GM20431 (cell line): ENCODE measurements around the gene LTBP1.

ENCODE experiments used
- in situ Hi-C: fragments of 300-500 bp; cut with MseI, MboI; formaldehyde crosslinking; loops from one replicate; pipeline ENCODE4 v1.15.0; 2020; ENCODE audit warnings: low sequenced_read_pairs; ENCODE audit not compliant: unreplicated experiment

LTBP1 gene

GRCh38 chr2:33001823-33002222 is 55.1 kb downstream of the LTBP1 start:
- in situ Hi-C loops: no loop called here

- in situ Hi-C loops: no loop called here
These were observed 56.1 kb downstream of the LTBP1 start for GRCh38 chr2:33002863-33003262.

GRCh38 chr2:33005057-33005456 is 58.3 kb downstream of the LTBP1 start:
- in situ Hi-C loops: no loop called here

GRCh38 chr2:33008716-33009115 is 62.0 kb downstream of the LTBP1 start:
- in situ Hi-C loops: no loop called here

GRCh38 chr2:33009249-33009648 is 62.5 kb downstream of the LTBP1 start:
- in situ Hi-C loops: no loop called here

GRCh38 chr2:33011373-33011772 is 64.6 kb downstream of the LTBP1 start:
- in situ Hi-C loops: no loop called here

GRCh38 chr2:33011941-33012340 is 65.2 kb downstream of the LTBP1 start:
- in situ Hi-C loops: no loop called here

- in situ Hi-C loops: no loop called here
These were observed 66.9 kb downstream of the LTBP1 start for GRCh38 chr2:33013684-33014110.

- in situ Hi-C loops: no loop called here
These were observed 67.5 kb downstream of the LTBP1 start for GRCh38 chr2:33014268-33014667.

GRCh38 chr2:33015421-33016142 is 68.8 kb downstream of the LTBP1 start:
- in situ Hi-C loops: no loop called here

- in situ Hi-C loops: no loop called here
These were observed 71.5 kb downstream of the LTBP1 start for GRCh38 chr2:33018271-33018670.

GRCh38 chr2:33019796-33020195 is 73.0 kb downstream of the LTBP1 start:
- in situ Hi-C loops: no loop called here

- in situ Hi-C loops: no loop called here
These were observed 74.1 kb downstream of the LTBP1 start for GRCh38 chr2:33020883-33021282.

- in situ Hi-C loops: no loop called here
These were observed 74.9 kb downstream of the LTBP1 start for GRCh38 chr2:33021542-33022227.

GRCh38 chr2:33022395-33022985 is 75.7 kb downstream of the LTBP1 start:
- in situ Hi-C loops: no loop called here

GRCh38 chr2:33022989-33023727 is 76.4 kb downstream of the LTBP1 start:
- in situ Hi-C loops: no loop called here

- in situ Hi-C loops: no loop called here
These were observed 77.2 kb downstream of the LTBP1 start for GRCh38 chr2:33023728-33024500.

GRCh38 chr2:33024758-33025157 is 78.0 kb downstream of the LTBP1 start:
- in situ Hi-C loops: no loop called here

GRCh38 chr2:33029459-33029858 is 82.7 kb downstream of the LTBP1 start:
- in situ Hi-C loops: no loop called here

- in situ Hi-C loops: no loop called here
These were observed 83.2 kb downstream of the LTBP1 start for GRCh38 chr2:33029926-33030325.
